ENCODE results near the gene FAM3B.

Gene FAM3B

DNA sequence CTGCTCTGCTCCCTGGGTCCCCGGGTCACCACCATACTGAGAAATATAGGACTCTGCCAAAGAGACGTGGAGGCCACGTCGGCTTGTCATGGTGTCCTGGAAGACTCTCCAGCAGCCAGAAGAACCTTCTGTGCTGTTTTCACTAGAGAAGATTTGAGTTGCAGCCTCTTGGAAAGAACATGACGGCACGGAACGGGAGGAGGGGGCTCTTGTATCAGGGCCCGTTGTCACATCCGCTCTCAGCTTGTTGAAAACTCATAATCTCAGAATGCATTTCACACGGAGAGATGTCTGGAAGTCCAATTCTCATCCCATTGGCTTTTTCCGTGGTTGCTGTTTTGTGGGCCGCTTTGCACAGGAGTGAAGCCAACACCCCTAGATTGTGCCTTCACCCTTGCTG, 39.4 kb upstream of the FAM3B start:
- TF ChIP-seq, protein P1, sequence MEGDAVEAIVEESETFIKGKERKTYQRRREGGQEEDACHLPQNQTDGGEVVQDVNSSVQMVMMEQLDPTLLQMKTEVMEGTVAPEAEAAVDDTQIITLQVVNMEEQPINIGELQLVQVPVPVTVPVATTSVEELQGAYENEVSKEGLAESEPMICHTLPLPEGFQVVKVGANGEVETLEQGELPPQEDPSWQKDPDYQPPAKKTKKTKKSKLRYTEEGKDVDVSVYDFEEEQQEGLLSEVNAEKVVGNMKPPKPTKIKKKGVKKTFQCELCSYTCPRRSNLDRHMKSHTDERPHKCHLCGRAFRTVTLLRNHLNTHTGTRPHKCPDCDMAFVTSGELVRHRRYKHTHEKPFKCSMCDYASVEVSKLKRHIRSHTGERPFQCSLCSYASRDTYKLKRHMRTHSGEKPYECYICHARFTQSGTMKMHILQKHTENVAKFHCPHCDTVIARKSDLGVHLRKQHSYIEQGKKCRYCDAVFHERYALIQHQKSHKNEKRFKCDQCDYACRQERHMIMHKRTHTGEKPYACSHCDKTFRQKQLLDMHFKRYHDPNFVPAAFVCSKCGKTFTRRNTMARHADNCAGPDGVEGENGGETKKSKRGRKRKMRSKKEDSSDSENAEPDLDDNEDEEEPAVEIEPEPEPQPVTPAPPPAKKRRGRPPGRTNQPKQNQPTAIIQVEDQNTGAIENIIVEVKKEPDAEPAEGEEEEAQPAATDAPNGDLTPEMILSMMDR (IDR thresholded peaks at IDR 0.05; ENCODE audit: low read length), result no peak
- no peak for TF ChIP-seq EZH2 (IDR thresholded peaks at IDR 0.05; ENCODE audit: borderline replicate concordance, low read length)
- no peaks in the 10 kb centered on the region for H3F3A ChIP-seq (ENCODE audit: insufficient read depth, low read length)
- no peaks in the 10 kb centered on the region for H3K4me1 ChIP-seq (ENCODE audit: insufficient read depth, low read length, severe bottlenecking)
- H3K9ac ChIP-seq (ENCODE audit: low read length), result no peak overlapping the region
- H3K79me2 ChIP-seq (ENCODE audit: insufficient read depth, low read length), result no peaks in the 10 kb centered on the region
- no peak overlapping the region for H2AFZ ChIP-seq (ENCODE audit: low read length)
- H4K20me1 ChIP-seq (ENCODE audit: insufficient read depth, low read length), result no peaks in the 10 kb centered on the region
- H3K27ac ChIP-seq (ENCODE audit: low read depth, low read length, poor library complexity, severe bottlenecking), result no peak overlapping the region
- H3K27me3 ChIP-seq (ENCODE audit: insufficient read depth, low read length), result peaks cover 9% of the 10 kb centered on the region; the same call in 1 of the 2 replicates
- no peak overlapping the region for H3K4me2 ChIP-seq (ENCODE audit: low read length)
- no peaks in the 10 kb centered on the region for H3K9me3 ChIP-seq (ENCODE audit: low read length)
- H3K4me3 ChIP-seq (ENCODE audit: low read depth, low read length, poor library complexity, severe bottlenecking), result no peak overlapping the region
- no peaks in the 10 kb centered on the region; the same call in 1 of the 2 replicates for H3K36me3 ChIP-seq (ENCODE audit: insufficient read depth, low read length)
- no peaks in the 10 kb centered on the region for H3K9me2 ChIP-seq (ENCODE audit: low read depth, low read length)

DNA sequence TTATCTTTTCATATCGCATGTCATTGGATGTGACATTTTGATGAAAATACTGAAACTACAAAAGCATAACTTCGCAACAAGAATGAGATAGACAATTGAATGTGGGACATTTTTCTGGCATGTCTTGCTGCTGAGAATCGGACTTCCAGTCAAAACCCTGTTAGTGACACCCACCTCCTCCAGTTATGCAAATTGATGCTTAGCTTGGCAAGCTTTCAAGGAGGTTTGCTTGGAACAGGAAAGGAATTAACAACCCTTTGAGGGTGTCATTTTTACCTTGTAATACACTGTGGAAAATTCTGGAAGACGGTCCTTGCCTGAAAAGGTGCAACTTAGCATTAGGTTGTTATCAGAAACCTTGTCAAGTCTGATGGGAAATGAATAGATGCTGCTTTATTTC, 38.8 kb upstream of the FAM3B start:
- H2AFZ ChIP-seq (ENCODE audit: low read length), result no peak overlapping the region
- no peak overlapping the region for H3K9ac ChIP-seq (ENCODE audit: low read length)
- H3K36me3 ChIP-seq (ENCODE audit: insufficient read depth, low read length), result no peaks in the 10 kb centered on the region
- H4K20me1 ChIP-seq (ENCODE audit: insufficient read depth, low read length), result no peaks in the 10 kb centered on the region
- H3K9me2 ChIP-seq (ENCODE audit: low read depth, low read length), result no peaks in the 10 kb centered on the region
- no peak overlapping the region for H3K4me3 ChIP-seq (ENCODE audit: low read depth, low read length, poor library complexity, severe bottlenecking)
- no peak overlapping the region for H3K4me2 ChIP-seq (ENCODE audit: low read length)
- TF ChIP-seq, protein P1 (IDR thresholded peaks at IDR 0.05; ENCODE audit: low read length), result no peak
- TF ChIP-seq EZH2 (IDR thresholded peaks at IDR 0.05; ENCODE audit: borderline replicate concordance, low read length), result no peak
- no peaks in the 10 kb centered on the region for H3K4me1 ChIP-seq (ENCODE audit: insufficient read depth, low read length, severe bottlenecking)
- no peaks in the 10 kb centered on the region for H3F3A ChIP-seq (ENCODE audit: insufficient read depth, low read length)
- H3K27ac ChIP-seq (ENCODE audit: low read depth, low read length, poor library complexity, severe bottlenecking), result no peak overlapping the region
- peaks cover 9% of the 10 kb centered on the region; the same call in 1 of the 2 replicates for H3K27me3 ChIP-seq (ENCODE audit: insufficient read depth, low read length)
- no peaks in the 10 kb centered on the region for H3K79me2 ChIP-seq (ENCODE audit: insufficient read depth, low read length)
- H3K9me3 ChIP-seq (ENCODE audit: low read length), result no peaks in the 10 kb centered on the region

DNA sequence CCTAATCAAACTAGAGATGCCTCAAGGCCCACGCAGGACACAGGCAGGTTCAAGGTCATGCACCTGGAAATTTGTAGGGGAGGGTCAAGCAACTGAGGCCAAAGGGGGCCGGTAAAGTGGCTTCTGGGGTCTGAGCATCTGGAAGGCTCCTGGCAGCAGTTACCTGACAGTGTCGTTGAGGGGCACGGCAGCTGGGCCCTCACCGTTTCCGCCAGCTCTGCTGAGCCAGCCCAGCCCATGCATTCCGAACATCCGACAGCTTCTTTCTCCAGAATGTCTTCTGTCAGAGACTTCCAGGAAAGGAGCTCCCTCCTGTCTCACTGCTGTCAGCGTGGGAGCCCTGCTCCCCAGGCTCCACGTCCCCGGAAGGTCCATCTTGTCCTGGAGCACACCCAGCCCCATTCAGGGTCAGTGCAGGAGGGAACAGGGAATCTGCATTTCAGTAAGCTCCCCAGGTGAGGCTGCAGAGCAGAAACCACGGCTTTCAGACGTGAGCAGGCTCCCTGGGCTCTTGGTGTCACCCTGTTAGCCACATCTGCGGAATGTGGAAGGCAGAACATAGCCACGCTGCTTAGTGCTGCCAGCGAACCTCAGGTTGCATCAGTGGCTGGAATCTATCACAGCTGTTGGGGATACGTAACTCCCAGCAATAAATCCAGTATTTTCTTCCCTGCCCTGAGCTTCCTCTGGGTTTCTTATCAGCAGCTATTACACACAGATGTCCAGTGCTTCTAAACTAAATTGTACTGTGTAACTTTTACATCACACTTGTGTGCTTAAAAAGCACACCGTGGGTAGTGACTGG, 36.3 kb upstream of the FAM3B start:
- no peak overlapping the region for H2AFZ ChIP-seq (ENCODE audit: low read length)
- H3K9ac ChIP-seq (ENCODE audit: low read length), result no peak overlapping the region
- H4K20me1 ChIP-seq (ENCODE audit: insufficient read depth, low read length), result no peaks in the 10 kb centered on the region
- H3K4me3 ChIP-seq (ENCODE audit: low read depth, low read length, poor library complexity, severe bottlenecking), result no peak overlapping the region
- no peaks in the 10 kb centered on the region for H3K79me2 ChIP-seq (ENCODE audit: insufficient read depth, low read length)
- H3K27me3 ChIP-seq (ENCODE audit: insufficient read depth, low read length), result peaks cover 6% of the 10 kb centered on the region; the same call in 1 of the 2 replicates
- no peak overlapping the region for H3K4me2 ChIP-seq (ENCODE audit: low read length)
- H3K4me1 ChIP-seq (ENCODE audit: insufficient read depth, low read length, severe bottlenecking), result peaks cover 13% of the 10 kb centered on the region
- TF ChIP-seq, protein P1 (IDR thresholded peaks at IDR 0.05; ENCODE audit: low read length), result no peak
- TF ChIP-seq EZH2 (IDR thresholded peaks at IDR 0.05; ENCODE audit: borderline replicate concordance, low read length), result no peak
- no peaks in the 10 kb centered on the region for H3F3A ChIP-seq (ENCODE audit: insufficient read depth, low read length)
- H3K9me2 ChIP-seq (ENCODE audit: low read depth, low read length), result no peaks in the 10 kb centered on the region
- no peak overlapping the region for H3K27ac ChIP-seq (ENCODE audit: low read depth, low read length, poor library complexity, severe bottlenecking)
- no peaks in the 10 kb centered on the region for H3K9me3 ChIP-seq (ENCODE audit: low read length)
- H3K36me3 ChIP-seq (ENCODE audit: insufficient read depth, low read length), result no peaks in the 10 kb centered on the region

Data from OCI-LY1 (cell line).